ENCODE data around the gene GK2.

- no peak for TF ChIP-seq CTCF (conservative IDR thresholded peaks at IDR 0.05)
- TF ChIP-seq EZH2 (IDR thresholded peaks at IDR 0.05; ENCODE audit: low read depth): no peak
Observed at GRCh38 chr4:79370026-79370425, 38.0 kb downstream of the GK2 start.

Measured in PC-9 (cell line).